PFSK-1 (cell line): ENCODE measurements around the gene ZBTB37.

Experiments
- FOXP2 ChIP-seq: optimal IDR thresholded peaks from 2 replicates; pipeline ENCODE3; 2011; ENCODE audit warnings: borderline replicate concordance, control low read depth, inconsistent platforms; ENCODE audit not compliant: insufficient read depth; ENCODE audit errors: extremely low read length, extremely low read depth
- POLR2AphosphoS5 ChIP-seq: IDR thresholded peaks from 2 replicates; pipeline ENCODE4 v1.6.1; 2012; ENCODE audit warnings: low read depth, mild to moderate bottlenecking, control low read depth, low read length, moderate library complexity
- REST ChIP-seq, 2 experiments: IDR thresholded peaks; 2 replicates each; pipeline versions ENCODE4 v1.6.1 to v1.8.0; 2011 to 2012; ENCODE audit warnings: low read depth in 2 of 2, low read length in 2 of 2, control low read depth in 1 of 2, inconsistent platforms in 1 of 2, mild to moderate bottlenecking in 1 of 2, moderate library complexity in 1 of 2; ENCODE audit not compliant: insufficient read depth in 1 of 2
- SIN3A ChIP-seq: IDR thresholded peaks from 2 replicates; pipeline ENCODE4 v1.6.1; 2012; ENCODE audit warnings: mild to moderate bottlenecking, low read length, moderate library complexity, borderline replicate concordance; ENCODE audit not compliant: insufficient read depth
- TAF1 ChIP-seq: IDR thresholded peaks from 2 replicates; pipeline ENCODE4 v1.6.1; 2012; ENCODE audit warnings: low read length, control low read depth, borderline replicate concordance; ENCODE audit not compliant: insufficient read depth

Gene ZBTB37

GRCh38 chr1:173937062-173937461, 68.9 kb downstream of the ZBTB37 start:
- TF ChIP-seq TAF1, result no peak
- no peak for TF ChIP-seq POLR2AphosphoS5
- TF ChIP-seq REST (IDR thresholded peaks at IDR 0.05; ENCODE audit: insufficient read depth in 1 of 2, low read depth in 2 of 2, low read length in 2 of 2), result no peak
- TF ChIP-seq FOXP2, result no peak
- TF ChIP-seq SIN3A, result no peak

DNA sequence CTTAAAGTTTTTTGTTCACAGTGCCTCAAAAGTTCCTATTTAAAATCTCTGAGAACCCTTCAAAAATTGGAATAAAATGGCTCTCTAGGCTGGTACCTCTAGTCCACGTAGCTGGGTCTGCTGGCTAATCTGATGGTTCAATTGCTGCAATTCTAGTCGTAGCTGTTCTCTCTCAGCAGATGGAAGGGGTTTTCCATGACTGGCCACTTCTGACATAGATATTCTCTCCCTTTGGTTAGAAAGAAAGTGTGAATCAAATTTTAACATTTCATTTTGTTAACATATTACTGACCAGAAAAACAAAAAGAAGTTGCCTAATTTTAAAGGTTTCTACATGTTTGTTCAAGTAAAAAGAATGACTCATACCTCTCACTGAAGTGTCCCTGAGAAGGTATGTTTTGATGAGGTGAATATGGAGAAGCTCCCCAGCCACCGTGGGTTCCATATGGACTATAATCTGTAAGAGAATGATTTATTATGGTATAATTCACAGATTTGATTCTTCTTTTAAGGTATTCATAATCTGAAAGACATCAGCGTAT, 78.3 kb downstream of the ZBTB37 start:
- TF ChIP-seq REST (IDR thresholded peaks at IDR 0.05; ENCODE audit: insufficient read depth in 1 of 2, low read depth in 2 of 2, low read length in 2 of 2) (no peak), POLR2AphosphoS5 (no peak)

DNA sequence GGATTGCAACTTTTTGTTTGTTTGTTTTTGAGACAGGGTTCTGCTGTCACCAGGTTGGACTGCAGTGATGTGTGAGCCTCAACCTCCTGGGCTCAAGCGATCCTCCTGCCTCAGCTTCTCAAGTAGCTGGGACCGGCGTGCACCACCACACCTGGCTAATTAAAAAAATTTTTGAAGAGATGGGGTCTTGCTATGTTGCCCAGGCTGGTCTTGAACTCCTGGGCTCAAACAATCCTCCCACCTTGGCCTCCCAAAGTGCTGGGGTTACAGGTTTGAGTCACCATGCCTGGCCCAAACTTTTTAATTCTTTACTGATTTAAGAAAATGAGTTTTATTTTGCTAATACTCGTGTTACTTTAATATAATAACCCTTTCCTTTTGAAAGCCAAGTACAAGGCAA, 80.4 kb downstream of the ZBTB37 start:
- TF ChIP-seq REST (IDR thresholded peaks at IDR 0.05; ENCODE audit: insufficient read depth in 1 of 2, low read depth in 2 of 2, low read length in 2 of 2) (no peak), POLR2AphosphoS5 (no peak), FOXP2 (no peak), SIN3A (no peak), TAF1 (no peak)
